Measurements from ENCODE around the gene CALCOCO2. TPM values are rescaled to one million over a fixed set of nuclear protein-coding genes. Genes with fewer than 3 reads are reported as not detected.
A peak's percentile ranks its signal among the peaks of the same experiment; 100 is the strongest.
"Not testable (repeated sequence)": the region's sequence is repeated elsewhere in the genome, so short reads cannot be mapped to it uniquely, and the experiment has no call there.

CALCOCO2 gene
- total RNA-seq, 1 donor from 2014 or later: 221 TPM

DNA sequence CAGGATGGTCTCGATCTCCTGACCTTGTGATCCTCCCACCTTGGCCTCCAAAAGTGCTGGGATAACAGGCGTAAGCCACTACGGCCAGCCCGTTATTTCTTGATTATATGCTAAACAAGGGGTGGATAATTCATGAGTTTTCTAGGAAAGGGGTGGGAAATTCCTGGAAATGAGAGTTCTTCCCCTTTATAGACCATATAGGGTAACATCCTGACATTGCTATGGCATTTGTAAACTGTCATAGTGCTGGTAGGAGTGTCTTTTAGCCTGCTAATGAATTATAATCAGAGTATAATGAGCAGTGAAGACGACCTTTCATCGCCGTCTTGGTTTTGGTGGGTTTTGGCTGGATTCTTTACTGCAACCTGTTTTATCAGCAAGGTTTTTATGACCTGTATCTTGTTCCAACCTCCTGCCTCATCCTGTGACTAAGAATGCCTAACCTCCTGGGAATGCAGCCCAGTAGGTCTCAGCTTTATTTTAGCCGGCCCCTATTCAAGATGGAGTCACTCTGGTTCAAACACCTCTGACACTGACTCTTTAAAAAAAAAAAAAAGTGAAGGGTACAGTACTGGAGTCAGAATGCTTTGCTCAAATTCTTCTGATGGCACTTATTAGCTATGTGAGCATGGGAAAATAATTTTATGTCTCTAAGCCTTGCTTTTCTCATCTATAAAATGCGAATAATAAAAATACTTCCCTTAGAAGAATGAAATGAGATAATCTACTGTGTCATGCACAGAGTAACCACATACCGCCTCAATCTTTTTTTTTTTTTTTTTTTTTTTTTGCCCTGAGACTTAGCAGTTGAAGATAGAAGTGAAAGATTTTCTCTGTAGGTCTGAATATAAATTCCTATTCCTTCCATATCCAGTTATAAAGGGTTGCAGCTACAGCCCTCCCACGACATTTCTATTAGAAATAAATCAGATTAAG, 5.1 kb upstream of the CALCOCO2 start:
- DNase-seq (ENCODE audit: low spot score): no peak

DNA sequence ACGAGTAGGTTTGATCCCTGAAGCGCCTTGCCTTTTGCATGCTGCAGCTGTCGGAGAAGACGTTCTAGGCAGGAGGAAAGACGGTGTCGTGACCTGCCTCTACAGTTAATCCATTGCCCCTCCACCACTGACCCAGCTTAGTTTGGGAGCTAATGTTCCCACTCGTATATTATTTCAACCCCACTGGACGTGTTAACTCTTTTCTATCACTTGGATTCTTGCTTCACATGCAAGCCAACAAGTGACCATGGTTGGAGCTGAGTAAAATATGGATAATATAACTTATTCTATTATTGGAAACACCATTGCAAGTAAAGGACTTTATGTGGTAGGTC, 681 bp downstream of the CALCOCO2 start:
- DNase-seq (ENCODE audit: low spot score): no peak

DNA sequence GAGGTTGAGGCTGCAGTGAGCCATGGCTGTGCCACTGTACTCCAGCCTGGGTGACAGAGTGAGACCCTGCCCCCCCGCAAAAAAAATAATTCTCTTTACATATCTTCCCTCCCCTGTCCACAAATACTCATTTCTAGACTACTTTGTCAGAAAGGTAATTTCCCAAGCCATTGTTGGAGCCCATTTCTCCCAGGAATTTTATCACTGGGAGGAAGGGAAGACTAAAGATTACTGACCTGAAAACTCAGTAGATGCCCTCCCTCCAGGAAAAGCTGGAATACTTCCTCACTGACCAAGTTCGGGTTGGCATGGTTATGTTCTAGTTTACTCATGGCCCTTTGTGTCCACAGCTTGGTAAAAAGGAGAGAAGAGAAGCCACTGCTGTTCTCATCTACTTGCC, 4.1 kb downstream of the CALCOCO2 start:
- DNase-seq (ENCODE audit: low spot score): no peak

DNA sequence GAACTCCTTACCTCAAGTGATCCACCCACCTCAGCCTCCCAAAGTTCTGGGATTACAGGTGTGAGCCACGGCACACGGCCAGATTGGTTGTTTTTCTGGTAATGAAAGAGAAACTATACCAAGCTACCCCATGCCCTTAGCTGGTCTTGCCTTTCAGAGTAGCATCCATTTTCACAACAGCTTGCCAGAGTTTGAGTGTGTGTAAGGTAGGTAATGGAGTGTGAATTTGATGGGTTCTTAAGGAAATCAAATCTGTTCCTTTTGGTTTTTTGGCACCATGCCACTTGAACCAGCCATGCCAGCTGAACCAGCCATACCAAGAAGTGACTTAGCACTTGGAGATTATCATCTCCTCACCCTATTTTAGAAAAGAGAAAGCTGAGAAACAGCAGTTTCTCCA, 5.1 kb downstream of the CALCOCO2 start:
- peak; percentile 78 for DNase-seq (ENCODE audit: low spot score)

DNA sequence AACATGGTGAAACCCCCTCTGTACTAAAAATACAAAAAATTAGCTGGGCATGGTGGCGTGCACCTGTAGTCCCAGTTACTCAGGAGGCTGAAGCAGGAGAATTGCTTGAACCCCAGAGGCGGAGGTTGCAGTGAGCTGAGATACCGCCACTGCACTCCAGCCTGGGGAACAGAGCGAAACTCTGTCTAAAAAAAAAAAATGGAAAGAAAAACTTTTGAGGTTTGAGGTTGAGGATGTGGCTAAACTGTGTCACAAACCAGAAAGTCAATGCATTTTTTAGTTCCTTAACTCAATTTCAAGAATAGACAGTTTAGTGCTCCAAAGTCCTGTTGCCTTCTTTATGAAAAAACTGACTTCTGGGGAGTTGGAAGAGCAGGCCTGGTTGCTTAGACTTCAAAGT, 6.6 kb downstream of the CALCOCO2 start:
- DNase-seq (ENCODE audit: low spot score): not testable (repeated sequence)

DNA sequence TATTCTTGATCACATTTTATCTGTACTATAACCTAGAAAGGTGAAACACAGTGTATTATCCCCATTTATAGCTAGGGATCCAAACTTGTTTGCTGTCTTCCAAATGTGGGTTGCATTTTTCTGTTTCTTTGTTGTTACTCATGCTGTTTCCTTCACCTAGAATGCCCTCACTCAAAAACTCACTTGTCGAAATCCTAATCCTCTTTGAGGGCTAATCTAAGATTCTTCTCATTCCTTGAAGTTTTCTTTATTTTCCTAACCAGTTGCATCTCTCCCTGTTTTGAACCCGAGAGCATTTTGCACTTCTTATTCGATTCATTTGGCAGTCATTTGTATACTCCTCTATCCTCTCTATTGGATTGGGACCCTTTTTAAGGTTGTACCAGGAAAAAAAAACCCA, 9.6 kb downstream of the CALCOCO2 start:
- no peak for DNase-seq (ENCODE audit: low spot score)

DNA sequence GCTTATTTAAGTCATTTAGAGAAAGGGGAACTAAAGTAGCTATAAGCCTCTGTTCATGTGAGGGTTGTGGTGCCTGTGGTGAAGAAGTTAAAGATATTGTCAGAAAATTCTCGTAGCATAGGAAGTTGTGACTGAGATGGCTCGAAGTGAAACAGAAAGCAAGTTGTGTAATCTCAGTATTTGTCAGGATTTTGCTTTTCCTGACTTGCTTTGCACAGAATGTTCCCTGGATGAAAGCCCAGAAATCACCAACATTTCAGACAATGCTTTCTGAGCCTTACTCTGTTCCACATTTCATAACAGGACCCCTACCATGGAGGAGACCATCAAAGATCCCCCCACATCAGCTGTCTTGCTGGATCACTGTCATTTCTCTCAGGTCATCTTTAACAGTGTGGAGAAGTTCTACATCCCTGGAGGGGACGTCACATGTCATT, 10.6 kb downstream of the CALCOCO2 start:
- DNase-seq (ENCODE audit: low spot score): no peak

DNA sequence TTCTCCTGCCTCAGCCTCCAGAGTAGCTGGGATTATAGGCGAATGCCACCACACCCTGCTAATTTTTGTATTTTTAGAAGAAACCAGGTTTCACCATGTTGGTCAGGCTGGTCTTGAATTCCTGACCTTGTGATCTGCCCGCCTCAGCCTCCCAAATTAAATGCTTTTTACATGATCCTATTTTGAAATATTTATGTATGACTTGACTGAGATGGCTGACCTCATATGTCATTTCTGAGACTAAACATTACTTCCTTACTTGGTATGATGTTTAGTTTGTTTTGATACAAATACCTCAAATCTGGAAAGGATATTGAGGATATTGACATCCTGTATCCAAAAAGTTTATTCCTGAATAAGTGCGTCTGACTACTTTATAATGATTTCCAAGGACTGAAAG, 11.9 kb downstream of the CALCOCO2 start:
- DNase-seq (ENCODE audit: low spot score): no peak

DNA sequence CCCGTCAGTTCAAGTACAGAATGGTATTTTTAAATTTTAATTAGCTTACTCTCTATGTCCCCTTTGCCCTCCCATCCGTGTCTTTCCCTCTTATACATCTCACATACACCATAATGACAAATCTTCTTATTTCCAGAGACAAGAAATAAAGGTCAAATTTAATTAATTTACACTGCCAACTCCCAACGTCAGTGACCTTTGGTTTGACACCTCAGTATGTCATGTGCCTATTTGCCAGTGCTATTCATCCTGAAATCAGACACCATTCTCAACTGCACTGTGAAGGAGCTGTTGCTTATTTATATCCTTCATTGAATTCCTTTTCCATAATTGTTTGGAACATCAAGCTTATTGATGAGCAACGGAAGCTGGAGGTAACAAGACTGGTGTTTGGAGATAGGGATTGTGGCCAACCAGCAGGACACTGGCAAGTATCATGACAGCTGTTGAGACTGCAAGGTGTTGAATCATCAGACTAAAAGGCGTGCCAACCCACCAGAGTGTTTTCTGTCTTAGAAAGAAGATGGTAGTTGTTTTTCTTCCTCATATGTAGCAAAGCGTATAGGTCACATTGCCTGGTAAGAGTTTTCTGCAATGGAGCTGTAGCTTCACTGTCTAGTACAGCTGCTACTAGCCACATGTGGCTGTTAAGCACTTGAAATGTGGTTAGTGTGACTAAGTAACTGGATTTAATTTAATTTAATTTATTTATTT, 12.5 kb downstream of the CALCOCO2 start:
- DNase-seq (ENCODE audit: low spot score): no peak

DNA sequence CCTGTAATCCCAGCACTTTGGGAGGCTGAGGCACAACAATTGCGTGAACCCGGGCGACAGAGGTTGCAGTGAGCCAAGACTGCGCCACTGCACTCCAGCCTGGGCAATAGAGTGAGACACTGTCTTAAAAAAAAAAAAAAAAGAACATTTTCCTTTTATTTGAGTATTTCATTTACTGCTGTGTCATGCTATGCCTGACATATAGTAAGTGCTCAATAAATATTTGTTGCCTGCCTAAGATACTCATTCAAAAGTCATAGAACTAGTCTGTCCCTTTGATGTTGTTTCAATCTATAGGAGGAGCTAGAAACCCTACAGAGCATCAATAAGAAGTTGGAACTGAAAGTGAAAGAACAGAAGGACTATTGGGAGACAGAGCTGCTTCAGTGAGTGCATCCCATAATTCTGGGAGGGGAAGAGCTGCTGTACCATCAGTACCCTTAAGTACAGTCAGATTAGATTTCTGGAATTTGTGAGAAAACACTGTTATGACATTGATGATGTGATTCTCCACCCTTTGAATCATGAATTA, 20.0 kb downstream of the CALCOCO2 start:
- DNase-seq (ENCODE audit: low spot score): no peak

DNA sequence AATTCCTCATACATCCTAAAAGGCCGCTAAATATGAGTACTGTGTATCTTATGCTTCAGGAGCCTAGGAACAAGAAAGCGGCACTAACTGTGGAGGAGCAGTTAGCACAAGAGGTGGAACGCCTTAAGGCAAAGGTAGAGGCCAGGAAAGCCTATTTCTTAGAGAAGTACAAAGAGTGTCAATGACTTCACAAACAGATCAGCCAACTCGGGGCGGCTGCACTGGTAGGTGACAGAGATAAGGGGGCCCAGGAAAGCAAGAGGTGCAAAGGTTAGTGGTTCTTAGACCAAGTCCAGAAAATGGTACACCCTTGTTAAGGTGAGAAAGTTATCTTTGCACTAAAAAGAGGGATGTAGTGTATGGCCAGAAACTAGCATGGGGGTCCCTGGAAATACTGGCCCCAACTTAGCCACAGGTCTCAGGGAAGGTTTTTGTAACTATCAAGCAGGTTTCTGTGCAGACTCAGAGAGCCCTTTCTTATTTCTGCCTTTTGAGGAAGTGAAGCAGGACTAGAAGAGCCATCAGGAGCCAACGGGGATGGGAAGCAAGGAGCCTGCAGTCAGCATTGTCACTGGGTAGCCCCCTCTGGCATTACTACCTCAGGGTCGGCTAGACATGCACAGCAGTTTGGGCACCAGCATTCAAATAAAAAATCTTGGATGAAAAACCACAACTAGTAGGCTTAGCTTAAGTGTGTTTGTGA, 24.1 kb downstream of the CALCOCO2 start:
- no peak for DNase-seq (ENCODE audit: low spot score)

DNA sequence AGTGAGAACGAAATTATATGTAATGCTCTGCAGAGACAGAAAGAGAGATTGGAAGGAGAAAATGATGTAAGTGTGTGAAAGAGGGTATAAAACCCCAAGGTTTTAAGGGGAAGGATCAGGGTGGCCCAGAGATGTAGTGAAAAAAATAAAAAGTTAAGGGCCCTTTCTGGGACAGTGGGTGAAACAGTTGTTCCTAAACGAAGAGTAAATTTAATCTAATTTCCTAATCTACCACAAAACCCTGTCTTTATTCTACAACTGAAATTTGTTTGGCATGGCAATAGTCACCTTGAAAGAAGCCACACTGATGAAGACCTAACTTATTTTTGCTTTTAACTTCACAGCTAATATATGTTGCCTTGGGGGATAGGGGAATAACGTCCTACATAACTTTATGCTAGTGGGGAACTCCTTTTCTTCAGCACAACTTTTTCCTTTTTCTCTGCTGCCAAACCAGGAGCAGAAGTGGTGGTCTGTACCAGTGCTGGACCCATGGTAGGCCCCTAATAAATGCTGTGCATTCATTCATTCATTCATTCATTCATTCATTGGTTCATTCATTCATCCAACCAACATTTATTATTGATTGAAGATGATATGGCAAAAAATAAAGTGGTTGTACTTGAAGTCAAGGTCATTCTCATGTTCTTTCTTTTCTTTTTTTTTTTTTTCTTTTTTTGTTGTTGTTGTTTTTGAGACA, 25.4 kb downstream of the CALCOCO2 start:
- DNase-seq (ENCODE audit: low spot score): no peak

DNA sequence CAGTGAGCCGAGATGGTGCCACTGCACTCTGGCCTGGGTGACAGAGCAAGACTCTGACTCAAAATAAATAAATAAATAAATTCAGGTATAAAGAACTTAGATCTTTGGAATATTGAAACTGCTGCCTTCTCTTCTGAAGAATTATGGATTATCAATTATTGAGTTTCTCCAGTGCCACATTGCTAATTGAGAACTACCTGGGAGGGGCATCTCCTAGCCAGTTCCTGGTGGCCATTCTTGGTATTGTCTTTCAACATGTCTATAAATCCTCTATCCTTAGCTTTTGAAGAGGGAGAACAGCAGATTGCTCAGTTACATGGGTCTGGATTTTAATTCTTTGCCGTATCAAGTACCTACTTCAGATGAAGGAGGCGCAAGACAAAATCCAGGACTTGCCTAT, 29.2 kb downstream of the CALCOCO2 start:
- DNase-seq (ENCODE audit: low spot score): no peak

DNA sequence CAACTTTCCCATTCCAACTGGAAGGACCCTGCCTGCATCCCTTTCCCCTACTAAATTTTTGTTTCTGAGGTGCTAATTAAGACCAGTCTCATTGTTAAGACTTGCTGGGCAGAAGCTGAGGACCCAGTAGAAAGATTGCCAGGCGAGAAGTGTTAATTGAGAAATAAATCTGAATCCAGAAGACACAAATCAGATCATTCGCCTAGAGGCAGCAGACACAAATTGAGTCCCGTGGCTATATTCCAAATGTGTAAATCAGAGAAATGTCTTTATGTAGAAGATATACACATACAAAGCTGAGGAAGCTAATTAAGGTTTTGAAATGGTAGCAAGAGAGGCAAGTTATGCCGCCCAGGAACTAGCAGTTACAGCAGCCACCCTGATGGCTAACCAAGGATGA, 29.6 kb downstream of the CALCOCO2 start:
- no peak for DNase-seq (ENCODE audit: low spot score)

DNA sequence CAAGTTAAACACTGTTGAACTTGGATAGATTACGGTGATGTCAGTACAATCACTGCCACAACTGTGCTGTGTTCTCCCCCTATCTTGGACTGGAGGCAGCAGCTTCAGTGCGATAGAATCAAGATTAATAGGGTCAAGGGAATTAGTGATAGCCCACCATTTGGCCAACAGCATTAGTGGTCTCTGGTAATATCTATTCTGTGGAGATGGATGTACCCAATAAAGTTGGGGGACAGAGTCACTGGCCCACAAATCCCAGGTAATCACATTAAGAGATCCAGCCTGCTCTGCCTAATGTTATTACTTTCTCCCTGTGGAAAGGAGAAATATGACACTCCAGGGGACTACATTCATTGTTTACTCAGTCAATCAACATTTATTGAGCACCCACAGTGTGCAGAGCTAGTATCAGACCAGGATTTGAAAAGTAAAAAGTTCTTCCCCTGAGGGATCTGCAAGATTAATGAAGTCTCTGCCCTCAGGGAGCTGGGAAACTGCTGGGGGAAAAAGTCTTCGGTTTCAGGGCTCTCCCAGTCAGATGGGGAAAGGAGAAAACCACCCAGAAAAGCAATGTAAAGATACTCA, 38.2 kb downstream of the CALCOCO2 start:
- DNase-seq (ENCODE audit: low spot score): no peak

DNA sequence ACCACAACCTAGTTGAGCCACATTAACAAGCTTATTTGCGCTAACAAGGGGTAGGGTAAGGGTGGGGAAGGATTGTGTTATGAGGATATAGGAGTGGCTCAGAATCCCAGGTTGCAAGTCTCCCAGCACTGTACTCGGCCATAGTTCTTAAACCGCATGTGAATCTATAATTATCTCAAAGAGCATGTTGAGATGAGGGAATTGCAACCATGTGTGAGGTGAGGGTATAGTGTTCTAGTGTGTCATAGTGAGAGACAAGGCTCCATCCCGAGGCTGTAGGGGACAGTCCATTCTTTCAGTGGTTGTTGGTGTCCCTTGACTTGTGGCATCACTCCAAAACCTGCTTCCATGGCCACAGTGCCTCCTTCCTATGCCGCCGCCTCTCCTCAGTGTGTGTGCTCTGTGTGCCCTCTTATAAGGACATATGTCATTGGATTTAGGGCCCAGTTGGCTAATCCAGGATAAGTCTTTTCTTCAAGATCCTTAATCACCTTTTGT, 39.0 kb downstream of the CALCOCO2 start:
- no peak for DNase-seq (ENCODE audit: low spot score)

DNA sequence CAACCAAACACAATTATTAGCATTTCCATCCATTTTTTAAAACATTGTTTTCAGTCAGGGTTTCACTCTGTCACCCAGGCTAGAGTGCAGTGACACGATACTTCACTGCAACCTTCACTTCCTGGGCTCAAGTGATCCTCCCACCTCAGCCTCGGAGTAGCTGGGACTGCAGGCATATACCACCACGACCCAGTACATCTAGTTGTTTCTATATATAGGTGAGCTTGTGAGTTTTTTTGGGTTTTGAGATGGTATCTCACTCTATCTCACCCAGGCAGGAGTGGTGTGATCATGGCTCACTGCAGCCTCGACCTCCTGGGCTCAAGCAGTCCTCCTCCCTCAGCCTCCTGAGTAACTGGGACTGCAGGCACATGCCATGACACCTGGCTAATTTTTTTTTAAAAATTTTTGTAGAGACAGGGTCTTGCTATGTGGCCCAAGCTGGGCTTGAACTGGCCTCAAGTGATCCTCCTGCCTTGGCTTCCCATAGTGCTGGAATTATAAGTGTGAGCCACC, 40.3 kb downstream of the CALCOCO2 start:
- DNase-seq (ENCODE audit: low spot score): no peak

DNA sequence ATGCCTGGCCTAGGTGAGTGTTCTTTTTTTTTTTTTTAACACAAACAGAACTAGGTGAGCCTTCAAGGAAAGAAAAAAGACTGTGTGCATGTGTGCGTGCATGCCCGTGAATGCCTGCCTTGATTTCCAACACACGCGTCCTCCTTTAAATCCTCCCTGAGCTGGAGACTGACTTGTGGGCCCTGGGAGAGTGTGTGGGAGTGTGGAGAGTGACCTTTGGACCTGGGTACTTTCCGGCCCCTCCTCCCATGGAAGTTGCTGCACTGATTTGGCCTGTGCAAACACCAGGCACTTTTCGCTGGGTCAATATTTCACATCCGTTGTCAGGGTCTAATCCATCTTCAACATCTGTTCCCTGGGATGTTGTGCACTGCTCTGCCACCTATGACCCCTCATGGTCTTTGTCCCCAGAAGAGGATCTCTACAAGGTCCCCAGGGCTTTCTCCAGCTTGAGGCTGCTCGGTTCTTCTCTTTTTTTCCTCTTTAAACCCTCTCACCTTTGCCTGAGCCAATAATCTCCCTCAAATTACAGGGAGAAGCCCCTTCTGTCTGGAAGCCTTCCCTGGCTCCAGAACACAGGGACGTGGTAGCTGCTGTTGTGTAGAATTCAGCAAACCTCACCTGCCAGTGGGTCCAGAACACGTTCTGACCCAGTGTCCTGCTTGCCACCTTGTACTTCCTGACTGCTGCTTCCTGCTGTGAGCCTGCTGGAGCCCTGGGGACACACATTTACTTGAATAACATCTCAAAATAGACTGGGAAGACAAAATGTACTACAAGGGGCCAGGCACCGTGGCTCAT, 40.9 kb downstream of the CALCOCO2 start:
- DNase-seq (ENCODE audit: low spot score): no peak

DNA sequence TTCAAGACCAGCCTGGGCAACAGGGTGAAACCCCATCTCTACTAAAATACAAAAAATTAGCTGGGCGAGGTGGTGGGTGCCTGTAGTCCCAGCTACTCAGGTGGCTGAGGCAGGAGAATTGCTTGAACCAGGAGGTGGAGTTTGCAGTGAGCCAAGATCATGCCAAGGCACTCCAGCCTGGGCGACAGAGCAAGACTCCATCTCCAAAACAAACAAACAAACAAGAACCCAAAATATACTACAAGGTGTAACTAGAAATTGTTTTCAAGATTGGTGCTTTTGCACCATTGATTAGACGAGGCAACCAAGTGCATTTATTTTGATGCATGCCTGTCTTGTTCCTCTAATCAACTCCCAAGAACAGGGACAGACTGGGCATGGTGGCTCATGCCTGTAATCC, 41.6 kb downstream of the CALCOCO2 start:
- DNase-seq (ENCODE audit: low spot score): not testable (repeated sequence)

DNA sequence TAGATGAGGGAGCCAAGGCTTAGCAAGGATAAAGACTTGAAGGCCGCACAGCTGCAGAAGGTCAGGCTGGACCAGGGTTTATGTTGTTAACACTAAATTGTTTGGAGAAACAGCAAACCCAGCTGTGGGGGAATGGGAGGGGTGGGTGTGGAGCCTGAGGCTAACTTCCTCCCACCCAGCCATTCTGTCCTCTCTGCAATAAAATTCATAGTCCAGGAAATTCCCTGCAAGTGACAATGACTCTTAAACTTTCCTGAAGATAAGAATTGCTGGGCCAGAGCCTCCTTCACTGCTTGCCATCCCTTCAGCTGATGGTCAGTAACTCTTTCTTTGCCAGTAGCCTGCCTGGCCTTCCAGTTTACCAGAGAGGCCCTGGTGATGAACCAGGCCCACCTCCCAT, 42.4 kb downstream of the CALCOCO2 start:
- DNase-seq (ENCODE audit: low spot score): no peak
